Measurements from ENCODE around the gene ACER1.
"Not testable (repeated sequence)": the region's sequence is repeated elsewhere in the genome, so short reads cannot be mapped to it uniquely, and the experiment has no call there.

ACER1 gene

GRCh38 chr19:6292006-6292405 is 41.4 kb downstream of the ACER1 start:
- TF ChIP-seq CTCF (IDR thresholded peaks at IDR 0.05; ENCODE audit: low read length, missing control alignments) = no peak
- no peak for DNase-seq (ENCODE audit: low read depth)
- no peak overlapping the region for H3K4me3 ChIP-seq (replicated peaks; ENCODE audit: low read depth, low read length)

- no peak for TF ChIP-seq CTCF (IDR thresholded peaks at IDR 0.05; ENCODE audit: low read length, missing control alignments)
These were observed 44.7 kb downstream of the ACER1 start for GRCh38 chr19:6288737-6289136.

GRCh38 chr19:6287269-6287885 is 46.0 kb downstream of the ACER1 start:
- TF ChIP-seq CTCF (IDR thresholded peaks at IDR 0.05; ENCODE audit: low read length, missing control alignments) = no peak
- no peak for DNase-seq (ENCODE audit: low read depth)
- no peak overlapping the region for H3K4me3 ChIP-seq (replicated peaks; ENCODE audit: low read depth, low read length)

More at GRCh38 chr19:6288737-6289136, 44.7 kb downstream of the ACER1 start:
- no peak for DNase-seq (ENCODE audit: low read depth)
- H3K4me3 ChIP-seq (replicated peaks; ENCODE audit: low read depth, low read length) = no peak overlapping the region

- TF ChIP-seq CTCF (IDR thresholded peaks at IDR 0.05; ENCODE audit: low read length, missing control alignments) = no peak
These were observed 46.7 kb downstream of the ACER1 start for GRCh38 chr19:6286676-6287075.

GRCh38 chr19:6282393-6282792 is 51.0 kb downstream of the ACER1 start:
- not testable (repeated sequence) for DNase-seq (ENCODE audit: low read depth)

More at GRCh38 chr19:6286676-6287075, 46.7 kb downstream of the ACER1 start:
- DNase-seq (ENCODE audit: low read depth) = no peak
- no peak overlapping the region for H3K4me3 ChIP-seq (replicated peaks; ENCODE audit: low read depth, low read length)

GRCh38 chr19:6279931-6280591 is 53.4 kb downstream of the ACER1 start, which contains the start of gene MLLT1:
Gene MLLT1 (minus strand): TSS chr19:6279975. CDS start chr19:6279784, 191 bp downstream.
- peak; percentile 98 for DNase-seq (ENCODE audit: low read depth)
- H3K4me3 ChIP-seq (replicated peaks; ENCODE audit: low read depth, low read length) = peak within 1 kb of the TSS; percentile 88
- TF ChIP-seq CTCF (IDR thresholded peaks at IDR 0.05; ENCODE audit: low read length, missing control alignments) = peak; percentile 33

More at GRCh38 chr19:6282393-6282792, 51.0 kb downstream of the ACER1 start:
- not testable (repeated sequence) for H3K4me3 ChIP-seq (replicated peaks; ENCODE audit: low read depth, low read length)

- TF ChIP-seq CTCF (IDR thresholded peaks at IDR 0.05; ENCODE audit: low read length, missing control alignments) = no peak
- no peak for DNase-seq (ENCODE audit: low read depth)
- H3K4me3 ChIP-seq (replicated peaks; ENCODE audit: low read depth, low read length) = peak overlapping the region; percentile 88
These were observed 53.8 kb downstream of the ACER1 start for GRCh38 chr19:6279620-6279930.

Measured in fibroblast of pulmonary artery (primary cell).